Immature natural killer cell (primary cell): ENCODE measurements around the gene ADAP2. TPM values are rescaled to one million over a fixed set of nuclear protein-coding genes. Genes with fewer than 3 reads are reported as not detected.

ENCODE experiments used
- DNase-seq, 3 donors: peaks; one replicate each; pipeline ENCODE4 v3.0.0; 2022; ENCODE audit warnings: mixed read lengths in 1 of 3
- H3K27ac Mint-ChIP-seq, 6 donors: one replicate each; pipeline ENCODE4 v1.8.0; 2020; ENCODE audit warnings: mixed read lengths in 6 of 6, mild to moderate bottlenecking in 5 of 6, inconsistent platforms in 4 of 6, moderate library complexity in 3 of 6
- H3K27me3 Mint-ChIP-seq, 3 donors: one replicate each; pipeline ENCODE4 v1.8.0; 2020 to 2021; ENCODE audit warnings: low read depth in 3 of 3, mild to moderate bottlenecking in 3 of 3, mixed read lengths in 3 of 3, moderate library complexity in 3 of 3, inconsistent platforms in 1 of 3
- H3K36me3 Mint-ChIP-seq, 3 donors: one replicate each; pipeline ENCODE4 v1.8.0; 2020; ENCODE audit warnings: mixed read lengths in 3 of 3, inconsistent platforms in 2 of 3, mild to moderate bottlenecking in 2 of 3
- H3K4me1 Mint-ChIP-seq, 2 donors: one replicate each; pipeline ENCODE4 v1.8.0; 2020; ENCODE audit warnings: inconsistent platforms in 2 of 2, mild to moderate bottlenecking in 2 of 2, mixed read lengths in 2 of 2, moderate library complexity in 1 of 2
- H3K4me3 Mint-ChIP-seq, 5 donors: one replicate each; pipeline ENCODE4 v1.8.0; 2020; ENCODE audit warnings: mild to moderate bottlenecking in 5 of 5, mixed read lengths in 5 of 5, inconsistent platforms in 3 of 5, moderate library complexity in 3 of 5
- H3K9me3 Mint-ChIP-seq, 6 donors: one replicate each; pipeline ENCODE4 v1.8.0; 2020; ENCODE audit warnings: mild to moderate bottlenecking in 6 of 6, mixed read lengths in 6 of 6, inconsistent platforms in 4 of 6, moderate library complexity in 3 of 6
- polyA plus RNA-seq, 3 donors: library from polyadenylated mRNA; unstranded; fragments of 300-500 nt; fragmentation: Illumina TruSeq; gene quantifications; one replicate each; pipeline ENCODE4 v1.2.3, GENCODE V29; 2021

The ADAP2 gene
- polyA plus RNA-seq, 3 donors from 2014 or later: 0.49 TPM; not detected in 2

DNA sequence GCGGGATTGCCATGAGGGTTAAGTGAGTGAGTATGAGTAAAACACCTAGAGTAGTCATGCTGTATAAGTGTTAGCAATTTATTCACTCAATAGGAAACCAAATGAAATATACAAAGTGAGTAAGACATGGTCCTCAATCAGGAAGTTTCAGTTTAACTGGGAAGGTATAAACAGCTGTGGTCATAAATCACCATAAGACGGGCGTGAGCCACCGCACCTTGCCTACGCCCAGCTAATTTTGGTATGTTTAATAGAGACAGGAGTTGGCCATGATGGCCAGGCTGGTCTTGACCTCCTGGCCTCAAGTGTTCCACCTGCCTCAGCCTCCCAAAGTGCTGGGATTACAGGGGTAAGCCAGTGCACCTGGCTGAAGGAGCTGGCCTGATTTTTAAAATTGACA, 76.1 kb downstream of the ADAP2 start:
- Mint-ChIP-seq H3K4me1 (no peaks in the 10 kb centered on the region), H3K27me3 (no peaks in the 10 kb centered on the region), H3K27ac (no peak overlapping the region), H3K4me3 (no peak overlapping the region), H3K9me3 (no peaks in the 10 kb centered on the region), H3K36me3 (peaks cover 18 to 37% (median 19%) of the 10 kb centered on the region in 3 donors)
- no peak for DNase-seq

GRCh38 chr17:31002047-31002446, 80.3 kb downstream of the ADAP2 start:
- no peak overlapping the region for H3K4me3 Mint-ChIP-seq
- no peaks in the 10 kb centered on the region for H3K9me3 Mint-ChIP-seq
- no peaks in the 10 kb centered on the region for H3K27me3 Mint-ChIP-seq
- no peaks in the 10 kb centered on the region for H3K4me1 Mint-ChIP-seq
- H3K27ac Mint-ChIP-seq: no peak overlapping the region
- DNase-seq: no peak
- H3K36me3 Mint-ChIP-seq: peaks cover 15 to 36% (median 33%) of the 10 kb centered on the region in 3 donors

DNA sequence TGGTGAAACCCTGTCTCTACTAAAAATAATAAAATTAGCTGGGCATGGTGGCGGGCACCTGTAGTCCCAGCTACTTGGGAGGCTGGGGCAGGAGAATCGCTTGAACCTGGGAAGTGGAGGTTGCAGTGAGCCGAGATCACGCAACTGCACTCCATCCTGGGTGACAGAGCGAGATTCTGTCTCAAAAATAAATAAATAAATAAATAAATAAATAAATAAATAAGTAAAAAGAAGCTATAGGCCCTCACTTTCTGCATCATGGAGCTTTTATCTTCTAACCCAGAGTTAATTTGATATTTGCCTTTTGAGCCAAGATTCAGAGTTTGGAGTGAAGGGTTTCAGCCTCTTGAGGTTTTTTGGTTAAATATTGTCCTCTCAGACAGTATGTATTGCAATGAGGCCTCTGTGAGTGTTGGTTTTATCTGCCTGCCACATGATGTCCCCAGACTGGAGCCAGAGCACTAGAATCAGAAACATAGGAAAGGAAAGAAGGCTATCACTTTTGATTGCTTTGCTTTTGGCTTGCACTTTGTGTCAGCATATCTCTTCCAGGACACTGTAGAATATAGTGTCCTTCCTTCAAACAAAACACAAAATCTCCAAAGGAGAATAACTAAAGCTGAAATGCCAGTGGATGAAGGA, 81.6 kb downstream of the ADAP2 start:
- Mint-ChIP-seq H3K36me3 (peaks cover 8 to 28% (median 26%) of the 10 kb centered on the region in 3 donors), H3K27me3 (peaks cover 0 to 2% (median 0%) of the 10 kb centered on the region in 3 donors), H3K4me3 (no peak overlapping the region), H3K9me3 (no peaks in the 10 kb centered on the region), H3K4me1 (peaks cover 11 to 12% of the 10 kb centered on the region in 2 donors), H3K27ac (no peak overlapping the region)
- DNase-seq: no peak

- no peak overlapping the region for H3K4me3 Mint-ChIP-seq
- DNase-seq: no peak
- peaks cover 8 to 28% (median 19%) of the 10 kb centered on the region in 3 donors for H3K36me3 Mint-ChIP-seq
- peaks cover 15 to 18% of the 10 kb centered on the region in 2 donors for H3K4me1 Mint-ChIP-seq
- H3K9me3 Mint-ChIP-seq: no peaks in the 10 kb centered on the region
- H3K27me3 Mint-ChIP-seq: peaks cover 0 to 2% (median under 1%) of the 10 kb centered on the region in 3 donors
- peak overlapping the region in 1 of 6 donors; percentile 24 for H3K27ac Mint-ChIP-seq
These were observed 82.4 kb downstream of the ADAP2 start for GRCh38 chr17:31004160-31004559.

- no peaks in the 10 kb centered on the region for H3K9me3 Mint-ChIP-seq
- H3K36me3 Mint-ChIP-seq: peaks cover 3 to 18% (median 7%) of the 10 kb centered on the region in 3 donors
- DNase-seq: no peak
- peaks cover 20 to 32% of the 10 kb centered on the region in 2 donors for H3K4me1 Mint-ChIP-seq
- H3K27ac Mint-ChIP-seq: peak overlapping the region; percentile 75 to 93 (median 92)
- H3K4me3 Mint-ChIP-seq: peak overlapping the region; percentile 87 to 95 (median 93)
- H3K27me3 Mint-ChIP-seq: peaks cover 0 to 5% (median 2%) of the 10 kb centered on the region in 3 donors
These were observed 86.1 kb downstream of the ADAP2 start for GRCh38 chr17:31007695-31008373.

DNA sequence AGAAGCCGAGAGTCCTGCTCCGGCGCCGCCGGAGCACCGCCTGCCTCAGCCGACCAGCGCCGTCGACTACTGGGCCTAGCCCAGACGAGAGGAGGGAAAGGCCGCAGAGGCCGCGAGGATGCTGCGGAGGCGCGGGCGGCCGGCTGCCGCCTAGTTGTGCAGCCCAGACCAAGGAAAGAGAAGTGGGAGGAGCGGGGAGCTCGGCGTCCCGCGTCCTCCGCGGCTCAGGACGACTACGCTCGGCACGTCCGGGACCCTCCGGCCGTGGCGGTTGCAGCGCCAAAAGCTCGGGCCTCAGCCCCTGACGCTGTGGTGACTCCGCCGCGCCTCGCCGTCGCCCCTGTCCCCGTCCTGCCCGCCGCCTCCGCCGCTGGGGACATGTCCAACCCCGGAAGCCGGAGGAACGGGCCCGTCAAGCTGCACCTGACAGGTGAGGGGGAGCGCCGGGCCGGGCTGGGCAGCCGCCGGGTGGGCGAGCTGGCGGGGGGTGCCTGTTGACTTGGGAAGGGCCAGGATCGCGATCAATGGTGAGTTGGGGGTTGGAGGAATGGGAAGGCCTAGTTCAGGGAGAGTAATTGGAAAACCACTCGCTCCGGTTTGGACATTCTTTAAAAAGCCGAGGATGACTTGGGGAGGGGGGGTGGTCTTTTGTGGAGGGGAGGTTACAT, 86.8 kb downstream of the ADAP2 start:
- peaks cover 3 to 18% (median 7%) of the 10 kb centered on the region in 3 donors for H3K36me3 Mint-ChIP-seq
- peaks cover 0 to 5% (median 2%) of the 10 kb centered on the region in 3 donors for H3K27me3 Mint-ChIP-seq
- peak; percentile 66 to 72 (median 68) for DNase-seq
- H3K4me3 Mint-ChIP-seq: peak overlapping the region; percentile 87 to 95 (median 93)
- no peaks in the 10 kb centered on the region for H3K9me3 Mint-ChIP-seq
- peak overlapping the region; percentile 87 to 93 (median 92) for H3K27ac Mint-ChIP-seq
- peaks cover 20 to 32% of the 10 kb centered on the region in 2 donors for H3K4me1 Mint-ChIP-seq

Other genes starting within 250 kb of the ADAP2 start
- 10 to 100 TPM; 85.8 to 98.7 (median 97.8) TPM for gene CRLF3, start 97.3 kb upstream of the ADAP2 start, polyA plus RNA-seq
- 1 to 10 TPM; 1.7 to 2.5 (median 1.8) TPM for gene ATAD5, start 90.0 kb upstream of the ADAP2 start, polyA plus RNA-seq
- gene TEFM, start 15.7 kb upstream of the ADAP2 start, polyA plus RNA-seq: 10 to 100 TPM; 14.2 to 19.5 (median 14.9) TPM
- gene RNF135, start 49.1 kb downstream of the ADAP2 start, polyA plus RNA-seq: 10 to 100 TPM; 13.5 to 28.6 (median 22.2) TPM
- 1 to 10 TPM; 2.1 to 4.7 (median 3.5) TPM for gene NF1, start 173.0 kb downstream of the ADAP2 start, polyA plus RNA-seq